ENCODE results near the gene FUT7.

Gene FUT7

DNA sequence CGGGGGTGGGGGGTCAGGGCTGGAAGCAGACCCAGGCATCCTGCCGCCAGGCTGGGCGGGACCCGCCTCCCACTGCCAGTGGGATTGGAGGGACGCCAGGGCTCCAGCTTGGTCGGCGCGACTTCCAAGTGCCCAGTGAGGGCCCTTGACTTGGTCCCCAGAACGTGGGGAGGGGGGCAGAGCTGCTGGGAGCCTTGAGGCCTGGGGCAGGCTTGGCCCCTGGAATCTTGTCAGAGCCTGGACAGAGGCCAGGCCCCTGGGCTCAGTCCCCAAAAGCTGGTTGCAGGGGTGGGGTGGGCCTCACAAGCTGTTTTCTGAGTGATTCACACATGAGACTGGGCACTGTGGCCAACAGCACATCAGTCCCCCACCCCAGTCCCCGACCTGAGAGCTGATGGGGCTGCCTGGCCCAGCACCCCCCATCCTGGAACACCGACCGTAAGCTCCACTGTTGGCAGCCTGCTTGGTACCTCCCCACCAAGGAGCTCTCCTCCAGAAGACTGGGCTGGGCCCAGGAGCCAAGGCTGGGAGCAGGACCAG, 36.0 kb downstream of the FUT7 start:
- peak; percentile 32 for DNase-seq (ENCODE audit: low read depth, low spot score)
- TF ChIP-seq, protein P1, sequence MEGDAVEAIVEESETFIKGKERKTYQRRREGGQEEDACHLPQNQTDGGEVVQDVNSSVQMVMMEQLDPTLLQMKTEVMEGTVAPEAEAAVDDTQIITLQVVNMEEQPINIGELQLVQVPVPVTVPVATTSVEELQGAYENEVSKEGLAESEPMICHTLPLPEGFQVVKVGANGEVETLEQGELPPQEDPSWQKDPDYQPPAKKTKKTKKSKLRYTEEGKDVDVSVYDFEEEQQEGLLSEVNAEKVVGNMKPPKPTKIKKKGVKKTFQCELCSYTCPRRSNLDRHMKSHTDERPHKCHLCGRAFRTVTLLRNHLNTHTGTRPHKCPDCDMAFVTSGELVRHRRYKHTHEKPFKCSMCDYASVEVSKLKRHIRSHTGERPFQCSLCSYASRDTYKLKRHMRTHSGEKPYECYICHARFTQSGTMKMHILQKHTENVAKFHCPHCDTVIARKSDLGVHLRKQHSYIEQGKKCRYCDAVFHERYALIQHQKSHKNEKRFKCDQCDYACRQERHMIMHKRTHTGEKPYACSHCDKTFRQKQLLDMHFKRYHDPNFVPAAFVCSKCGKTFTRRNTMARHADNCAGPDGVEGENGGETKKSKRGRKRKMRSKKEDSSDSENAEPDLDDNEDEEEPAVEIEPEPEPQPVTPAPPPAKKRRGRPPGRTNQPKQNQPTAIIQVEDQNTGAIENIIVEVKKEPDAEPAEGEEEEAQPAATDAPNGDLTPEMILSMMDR (IDR thresholded peaks at IDR 0.05; ENCODE audit: low read depth, low read length): no peak
- peak overlapping the region; percentile 13 for H3K4me3 ChIP-seq (ENCODE audit: low read depth, low read length)
- in situ Hi-C loops (cut with HindIII; ENCODE audit: low sequenced_read_pairs): no loop called here

DNA sequence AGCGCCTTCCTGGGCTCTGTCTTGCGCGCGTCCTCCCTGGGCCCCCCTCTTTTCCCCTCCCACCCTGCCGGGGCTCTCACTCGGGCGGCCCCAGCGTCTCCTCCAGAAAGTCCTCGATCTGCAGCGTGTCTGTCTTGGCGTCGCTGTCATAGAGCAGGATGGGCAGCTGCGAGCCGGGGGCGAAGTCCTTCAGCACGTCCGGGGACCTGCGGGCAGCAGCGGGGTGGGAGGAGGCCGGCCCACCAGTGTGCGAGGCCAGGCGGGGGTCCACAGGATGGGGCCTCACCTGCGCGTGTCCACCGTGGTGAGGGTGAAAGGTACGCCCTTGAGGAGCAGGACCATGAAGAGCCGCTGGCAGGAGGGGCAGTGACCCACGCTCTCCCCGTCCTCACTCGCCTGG, 36.5 kb downstream of the FUT7 start:
- DNase-seq (ENCODE audit: low read depth, low spot score): no peak
- in situ Hi-C loops (cut with HindIII; ENCODE audit: low sequenced_read_pairs): no loop called here
- TF ChIP-seq, protein P1 (IDR thresholded peaks at IDR 0.05; ENCODE audit: low read depth, low read length): no peak
- no peak overlapping the region for H3K4me3 ChIP-seq (ENCODE audit: low read depth, low read length)

DNA sequence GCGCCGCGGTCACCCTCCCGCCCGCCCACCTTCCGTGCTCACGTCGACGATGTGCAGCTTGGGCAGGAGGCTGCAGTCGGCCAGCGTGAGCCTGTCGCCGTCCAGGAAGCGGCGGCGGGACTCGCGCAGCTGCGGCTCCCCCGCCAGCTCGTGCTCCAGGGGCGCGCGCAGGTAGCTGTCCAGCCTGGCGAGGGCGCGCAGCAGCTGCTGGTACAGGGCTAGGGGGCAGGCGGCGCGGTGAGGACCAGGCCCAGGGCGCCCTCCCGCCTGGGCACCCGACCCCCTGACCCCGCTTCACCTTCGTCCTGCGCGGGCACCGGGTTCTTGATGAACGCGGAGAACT, 37.0 kb downstream of the FUT7 start:
- TF ChIP-seq, protein P1 (IDR thresholded peaks at IDR 0.05; ENCODE audit: low read depth, low read length): no peak
- H3K4me3 ChIP-seq (ENCODE audit: low read depth, low read length): no peak overlapping the region
- in situ Hi-C loops (cut with HindIII; ENCODE audit: low sequenced_read_pairs): no loop called here
- no peak for DNase-seq (ENCODE audit: low read depth, low spot score)

DNA sequence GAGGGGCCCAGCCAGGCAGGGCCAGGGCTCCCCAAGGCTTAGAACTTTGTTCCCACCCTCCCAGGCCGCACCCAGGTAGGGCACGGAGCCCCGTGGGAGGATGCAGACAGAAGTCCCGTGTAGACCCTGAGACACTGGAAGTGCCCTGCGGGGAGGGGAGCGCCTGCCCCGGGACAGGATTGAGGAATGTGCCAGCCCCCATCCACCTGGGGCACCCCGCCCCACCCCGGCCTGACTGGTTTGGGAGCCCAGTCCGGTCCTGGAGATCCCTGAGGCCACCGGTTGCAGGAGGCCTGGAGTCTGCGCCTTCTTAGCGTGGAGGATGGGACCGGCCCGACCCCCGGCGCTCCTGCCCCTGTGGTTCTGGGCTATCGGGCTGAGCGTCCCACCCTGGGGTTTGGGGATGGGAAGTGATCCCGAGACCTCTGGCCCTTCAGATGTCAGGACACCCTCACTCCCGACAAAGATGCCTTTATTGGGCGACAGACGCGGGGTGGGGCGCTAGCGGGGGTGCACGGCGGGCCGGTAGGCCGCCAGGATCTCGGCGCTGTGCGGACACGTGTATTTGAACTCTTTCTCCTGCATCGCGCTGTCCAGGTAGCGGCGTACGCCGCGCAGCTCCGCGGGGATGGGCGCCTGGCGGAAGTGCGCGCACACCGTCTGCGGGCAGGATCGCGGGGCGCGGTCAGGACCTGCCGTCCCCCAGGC, 37.6 kb downstream of the FUT7 start:
- DNase-seq (ENCODE audit: low read depth, low spot score): no peak
- no peak overlapping the region for H3K4me3 ChIP-seq (ENCODE audit: low read depth, low read length)
- TF ChIP-seq, protein P1 (IDR thresholded peaks at IDR 0.05; ENCODE audit: low read depth, low read length): no peak
- in situ Hi-C loops (cut with HindIII; ENCODE audit: low sequenced_read_pairs): no loop called here

DNA sequence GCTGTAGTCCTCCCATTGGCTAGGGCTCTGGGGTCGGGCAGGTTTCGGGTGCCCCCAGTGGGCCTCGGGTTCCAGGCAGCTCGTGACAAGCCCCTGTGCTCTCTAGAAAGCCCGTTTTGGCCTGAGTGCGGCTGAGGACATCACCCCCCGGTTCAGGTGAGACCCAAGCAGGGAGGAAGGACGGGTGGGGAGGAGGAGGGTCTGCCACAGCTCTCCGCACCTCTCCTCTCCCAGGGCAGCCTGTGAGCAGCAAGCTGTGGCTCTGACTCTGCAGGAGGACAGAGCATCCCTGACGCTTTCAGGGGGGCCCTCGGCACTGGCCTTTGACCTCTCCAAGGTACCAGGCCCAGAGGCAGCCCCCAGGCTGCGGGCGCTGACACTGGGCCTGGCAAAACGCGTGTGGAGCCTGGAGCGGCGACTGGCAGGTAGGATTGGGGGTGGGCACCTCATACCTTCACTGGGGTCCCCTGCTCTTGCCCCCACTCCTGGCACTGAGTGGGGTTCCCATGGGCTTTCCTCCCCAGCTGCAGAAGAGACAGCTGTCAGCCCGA, 39.0 kb downstream of the FUT7 start:
- in situ Hi-C loops (cut with HindIII; ENCODE audit: low sequenced_read_pairs): no loop called here
- H3K4me3 ChIP-seq (ENCODE audit: low read depth, low read length): peak overlapping the region; percentile 67
- DNase-seq (ENCODE audit: low read depth, low spot score): no peak
- TF ChIP-seq, protein P1 (IDR thresholded peaks at IDR 0.05; ENCODE audit: low read depth, low read length): no peak

DNA sequence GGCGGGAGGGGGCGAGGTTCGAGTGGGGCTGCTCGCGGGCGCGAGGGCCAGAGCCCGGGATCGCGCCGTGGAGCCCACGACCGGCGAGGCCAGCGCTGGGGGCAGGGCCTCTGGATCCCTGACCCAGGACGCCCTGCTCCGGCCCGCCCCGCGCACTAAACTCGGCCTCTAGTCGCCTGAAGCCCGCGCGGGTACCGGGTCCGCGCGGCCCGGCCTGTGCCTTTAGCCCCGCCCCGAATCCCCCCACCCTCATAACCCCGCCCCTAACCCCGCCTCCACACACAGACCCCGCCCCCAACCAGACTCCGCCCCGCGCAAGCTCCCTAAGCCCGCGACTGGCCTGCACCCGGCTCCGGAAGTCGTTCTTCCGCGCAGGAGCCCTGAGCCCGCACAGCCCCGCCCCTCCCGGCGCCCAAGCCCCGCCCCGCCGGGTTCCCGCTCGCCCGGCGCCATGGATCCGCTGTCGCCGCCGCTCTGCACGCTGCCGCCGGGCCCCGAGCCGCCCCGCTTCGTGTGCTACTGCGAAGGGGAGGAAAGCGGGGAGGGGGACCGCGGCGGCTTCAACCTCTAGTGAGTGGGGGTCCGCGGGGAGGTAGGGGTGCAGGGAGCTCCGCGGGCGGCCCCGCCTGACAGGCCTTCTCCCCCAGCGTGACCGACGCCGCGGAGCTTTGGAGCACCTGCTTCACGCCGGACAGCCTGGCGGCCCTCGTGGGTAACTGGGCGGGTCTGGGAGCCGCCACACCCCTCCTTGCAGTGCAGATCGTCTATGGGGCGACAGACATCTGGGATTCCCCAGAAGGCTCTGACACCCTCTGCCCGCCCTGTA, 39.7 kb downstream of the FUT7 start, which contains the start of gene PAXX:
TSS of gene PAXX (plus strand) at position 430 of the 826 bp plus-strand sequence. CDS start at position 452, 22 bp downstream.
- DNase-seq (ENCODE audit: low read depth, low spot score): peak; percentile 87
- TF ChIP-seq, protein P1 (IDR thresholded peaks at IDR 0.05; ENCODE audit: low read depth, low read length): no peak
- in situ Hi-C loops (cut with HindIII; ENCODE audit: low sequenced_read_pairs): no loop called here
- H3K4me3 ChIP-seq (ENCODE audit: low read depth, low read length): peak within 1 kb of the TSS; percentile 67

All from astrocyte of the spinal cord (primary cell).